Measurements from ENCODE around the gene CNOT6. TPM values are rescaled to one million over a fixed set of nuclear protein-coding genes. Genes with fewer than 3 reads are reported as not detected.

The CNOT6 gene
- total and polyA plus RNA-seq, 4 donors, result 8.7 to 51.1 (median 14.8) TPM

DNA sequence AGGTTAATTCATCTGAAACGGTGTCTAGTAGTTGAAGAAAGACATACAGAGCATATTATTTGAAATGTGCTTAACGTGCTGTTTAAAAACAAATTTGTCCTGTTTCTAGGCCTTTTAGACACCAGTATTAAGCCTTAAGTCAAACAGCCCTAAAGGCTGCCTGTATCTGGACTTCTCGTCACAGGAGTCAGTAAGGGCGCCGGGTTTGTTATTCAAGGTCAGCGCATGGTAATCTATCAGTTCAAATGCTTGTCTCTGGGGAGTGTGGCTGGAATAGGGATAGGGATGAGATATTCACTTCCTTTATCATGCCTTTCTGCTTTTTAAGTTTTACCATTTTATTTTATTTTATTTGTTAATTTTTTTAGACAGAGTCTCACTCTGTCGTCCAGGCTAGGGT lies 9.4 kb upstream of the CNOT6 start:
- Histone ChIP-seq H3K4me1 (ENCODE audit: control insufficient read depth in 5 of 5, insufficient read depth in 5 of 5, low read length in 5 of 5) (no peaks in the 10 kb centered on the region), H3K9me3 (ENCODE audit: control insufficient read depth in 4 of 4, insufficient read depth in 3 of 4, low read length in 3 of 4) (no peaks in the 10 kb centered on the region), H3K9ac (ENCODE audit: insufficient read depth in 1 of 2, low read length in 2 of 2) (no peak overlapping the region), H3K36me3 (ENCODE audit: control insufficient read depth in 4 of 4, insufficient read depth in 4 of 4, low read length in 4 of 4) (no peaks in the 10 kb centered on the region), H3K27ac (ENCODE audit: low read depth in 1 of 2, low read length in 1 of 2) (no peak overlapping the region), H3K27me3 (ENCODE audit: control insufficient read depth in 3 of 3, insufficient read depth in 3 of 3, low read length in 2 of 3) (no peaks in the 10 kb centered on the region), H3K4me3 (no peak overlapping the region)
- TF ChIP-seq, protein P1, sequence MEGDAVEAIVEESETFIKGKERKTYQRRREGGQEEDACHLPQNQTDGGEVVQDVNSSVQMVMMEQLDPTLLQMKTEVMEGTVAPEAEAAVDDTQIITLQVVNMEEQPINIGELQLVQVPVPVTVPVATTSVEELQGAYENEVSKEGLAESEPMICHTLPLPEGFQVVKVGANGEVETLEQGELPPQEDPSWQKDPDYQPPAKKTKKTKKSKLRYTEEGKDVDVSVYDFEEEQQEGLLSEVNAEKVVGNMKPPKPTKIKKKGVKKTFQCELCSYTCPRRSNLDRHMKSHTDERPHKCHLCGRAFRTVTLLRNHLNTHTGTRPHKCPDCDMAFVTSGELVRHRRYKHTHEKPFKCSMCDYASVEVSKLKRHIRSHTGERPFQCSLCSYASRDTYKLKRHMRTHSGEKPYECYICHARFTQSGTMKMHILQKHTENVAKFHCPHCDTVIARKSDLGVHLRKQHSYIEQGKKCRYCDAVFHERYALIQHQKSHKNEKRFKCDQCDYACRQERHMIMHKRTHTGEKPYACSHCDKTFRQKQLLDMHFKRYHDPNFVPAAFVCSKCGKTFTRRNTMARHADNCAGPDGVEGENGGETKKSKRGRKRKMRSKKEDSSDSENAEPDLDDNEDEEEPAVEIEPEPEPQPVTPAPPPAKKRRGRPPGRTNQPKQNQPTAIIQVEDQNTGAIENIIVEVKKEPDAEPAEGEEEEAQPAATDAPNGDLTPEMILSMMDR (IDR thresholded peaks at IDR 0.05; ENCODE audit: control extremely low read depth, extremely low read depth), result no peak
- DNase-seq, result no peak
- no peak for ATAC-seq (ENCODE audit: insufficient read depth, low FRiP score)
- 78 to 80% methylated on average over 7 of the region's 7 CpGs for WGBS, 2 donors

DNA sequence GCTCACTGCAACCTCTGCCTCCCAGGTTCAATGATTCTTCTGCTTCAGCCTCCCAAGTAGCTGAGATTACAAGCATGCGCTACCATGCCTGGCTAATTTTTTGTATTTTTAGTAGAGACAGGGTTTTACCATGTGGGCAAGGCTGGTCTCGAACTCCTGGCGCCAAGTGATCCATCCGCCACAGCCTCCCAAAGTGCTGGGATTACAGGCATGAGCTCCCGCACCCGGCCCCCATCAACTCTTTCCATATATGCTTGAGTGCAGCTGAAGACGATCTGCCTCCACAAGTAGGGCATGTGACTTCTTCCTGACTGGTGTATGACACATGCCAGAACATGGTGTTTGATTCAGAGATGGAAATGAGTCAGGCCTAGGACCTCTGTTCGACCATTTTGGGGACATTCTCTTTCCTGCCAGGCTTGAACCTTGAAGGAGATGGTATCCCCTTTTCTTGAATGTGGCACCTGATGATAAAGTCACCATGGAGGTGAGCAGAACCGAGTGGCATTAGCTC lies 7.5 kb upstream of the CNOT6 start:
- ATAC-seq (ENCODE audit: insufficient read depth, low FRiP score) (no peak), DNase-seq (no peak)
- no peaks in the 10 kb centered on the region for H3K9me3 ChIP-seq (ENCODE audit: control insufficient read depth in 4 of 4, insufficient read depth in 3 of 4, low read length in 3 of 4)
- no peak overlapping the region for H3K4me3 ChIP-seq
- WGBS, 2 donors, result 96 to 97% methylated on average over 9 of the region's 9 CpGs
- no peak overlapping the region for H3K9ac ChIP-seq (ENCODE audit: insufficient read depth in 1 of 2, low read length in 2 of 2)
- no peak overlapping the region for H3K27ac ChIP-seq (ENCODE audit: low read depth in 1 of 2, low read length in 1 of 2)
- H3K27me3 ChIP-seq (ENCODE audit: control insufficient read depth in 3 of 3, insufficient read depth in 3 of 3, low read length in 2 of 3), result no peaks in the 10 kb centered on the region
- H3K36me3 ChIP-seq (ENCODE audit: control insufficient read depth in 4 of 4, insufficient read depth in 4 of 4, low read length in 4 of 4), result no peaks in the 10 kb centered on the region
- H3K4me1 ChIP-seq (ENCODE audit: control insufficient read depth in 5 of 5, insufficient read depth in 5 of 5, low read length in 5 of 5), result no peaks in the 10 kb centered on the region
- TF ChIP-seq, protein P1 (IDR thresholded peaks at IDR 0.05; ENCODE audit: control extremely low read depth, extremely low read depth), result no peak

DNA sequence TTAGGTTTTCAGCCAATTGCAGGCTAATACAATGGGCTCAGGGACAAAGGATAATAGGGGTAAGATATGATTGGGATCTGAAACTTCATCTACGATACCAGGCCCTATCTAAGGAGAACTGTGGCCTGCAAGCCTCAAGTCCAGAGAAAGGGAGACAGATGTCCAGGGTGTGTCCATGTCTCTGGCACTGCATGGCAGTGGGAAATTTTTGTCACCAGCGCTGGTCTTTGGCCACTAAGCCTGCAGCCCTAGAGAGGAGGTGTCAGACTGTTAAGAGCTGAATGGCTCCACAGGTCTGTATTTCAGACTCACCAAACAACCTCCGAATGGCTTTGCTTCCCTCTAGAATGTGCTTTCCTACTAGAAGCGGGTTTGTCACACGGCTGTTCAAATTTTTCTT lies 6.6 kb upstream of the CNOT6 start:
- Histone ChIP-seq H3K9ac (ENCODE audit: insufficient read depth in 1 of 2, low read length in 2 of 2) (no peak overlapping the region), H3K9me3 (ENCODE audit: control insufficient read depth in 4 of 4, insufficient read depth in 3 of 4, low read length in 3 of 4) (no peaks in the 10 kb centered on the region), H3K36me3 (ENCODE audit: control insufficient read depth in 4 of 4, insufficient read depth in 4 of 4, low read length in 4 of 4) (no peaks in the 10 kb centered on the region), H3K4me3 (no peak overlapping the region), H3K27me3 (ENCODE audit: control insufficient read depth in 3 of 3, insufficient read depth in 3 of 3, low read length in 2 of 3) (no peaks in the 10 kb centered on the region), H3K27ac (ENCODE audit: low read depth in 1 of 2, low read length in 1 of 2) (no peak overlapping the region), H3K4me1 (ENCODE audit: control insufficient read depth in 5 of 5, insufficient read depth in 5 of 5, low read length in 5 of 5) (no peaks in the 10 kb centered on the region)
- 97 to 98% methylated on average over 5 of the region's 5 CpGs for WGBS, 2 donors
- TF ChIP-seq, protein P1 (IDR thresholded peaks at IDR 0.05; ENCODE audit: control extremely low read depth, extremely low read depth), result no peak
- DNase-seq (no peak), ATAC-seq (ENCODE audit: insufficient read depth, low FRiP score) (no peak)

DNA sequence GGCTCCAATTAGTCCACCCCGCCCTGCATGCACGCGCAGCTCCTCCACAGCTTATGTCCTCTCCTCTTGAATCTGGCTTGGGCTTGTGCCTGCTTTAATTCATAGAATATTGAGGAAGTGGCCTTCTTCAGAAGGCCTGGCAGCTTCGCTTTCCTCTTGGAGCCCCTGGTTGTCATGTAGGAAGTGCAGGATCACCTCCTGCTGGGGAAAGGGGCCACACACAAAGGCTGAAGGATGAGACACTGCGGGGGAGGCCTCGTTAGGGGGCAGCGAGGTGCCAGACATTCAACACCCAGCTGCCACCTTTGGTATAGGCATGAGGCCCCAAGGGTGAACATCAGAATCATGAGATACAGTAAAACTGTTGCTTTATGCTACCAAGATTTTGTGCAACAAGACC lies 2.7 kb upstream of the CNOT6 start:
- Histone ChIP-seq H3K27me3 (ENCODE audit: control insufficient read depth in 3 of 3, insufficient read depth in 3 of 3, low read length in 2 of 3) (no peaks in the 10 kb centered on the region), H3K27ac (ENCODE audit: low read depth in 1 of 2, low read length in 1 of 2) (no peak overlapping the region), H3K36me3 (ENCODE audit: control insufficient read depth in 4 of 4, insufficient read depth in 4 of 4, low read length in 4 of 4) (peaks cover 0 to 8% (median 0%) of the 10 kb centered on the region in 4 donors), H3K9ac (ENCODE audit: insufficient read depth in 1 of 2, low read length in 2 of 2) (no peak overlapping the region), H3K9me3 (ENCODE audit: control insufficient read depth in 4 of 4, insufficient read depth in 3 of 4, low read length in 3 of 4) (no peaks in the 10 kb centered on the region), H3K4me1 (ENCODE audit: control insufficient read depth in 5 of 5, insufficient read depth in 5 of 5, low read length in 5 of 5) (peaks cover 9 to 13% (median 11%) of the 10 kb centered on the region in 5 donors), H3K4me3 (no peak overlapping the region)
- TF ChIP-seq, protein P1 (IDR thresholded peaks at IDR 0.05; ENCODE audit: control extremely low read depth, extremely low read depth), result no peak
- DNase-seq (no peak), ATAC-seq (ENCODE audit: insufficient read depth, low FRiP score) (no peak)
- whole genome bisulfite sequencing, 2 donors, result 58 to 78% methylated on average over 7 of the region's 7 CpGs

Measured in lung (tissue), 12 donors.